ENCODE results near the gene CSGALNACT2.

Gene CSGALNACT2

DNA sequence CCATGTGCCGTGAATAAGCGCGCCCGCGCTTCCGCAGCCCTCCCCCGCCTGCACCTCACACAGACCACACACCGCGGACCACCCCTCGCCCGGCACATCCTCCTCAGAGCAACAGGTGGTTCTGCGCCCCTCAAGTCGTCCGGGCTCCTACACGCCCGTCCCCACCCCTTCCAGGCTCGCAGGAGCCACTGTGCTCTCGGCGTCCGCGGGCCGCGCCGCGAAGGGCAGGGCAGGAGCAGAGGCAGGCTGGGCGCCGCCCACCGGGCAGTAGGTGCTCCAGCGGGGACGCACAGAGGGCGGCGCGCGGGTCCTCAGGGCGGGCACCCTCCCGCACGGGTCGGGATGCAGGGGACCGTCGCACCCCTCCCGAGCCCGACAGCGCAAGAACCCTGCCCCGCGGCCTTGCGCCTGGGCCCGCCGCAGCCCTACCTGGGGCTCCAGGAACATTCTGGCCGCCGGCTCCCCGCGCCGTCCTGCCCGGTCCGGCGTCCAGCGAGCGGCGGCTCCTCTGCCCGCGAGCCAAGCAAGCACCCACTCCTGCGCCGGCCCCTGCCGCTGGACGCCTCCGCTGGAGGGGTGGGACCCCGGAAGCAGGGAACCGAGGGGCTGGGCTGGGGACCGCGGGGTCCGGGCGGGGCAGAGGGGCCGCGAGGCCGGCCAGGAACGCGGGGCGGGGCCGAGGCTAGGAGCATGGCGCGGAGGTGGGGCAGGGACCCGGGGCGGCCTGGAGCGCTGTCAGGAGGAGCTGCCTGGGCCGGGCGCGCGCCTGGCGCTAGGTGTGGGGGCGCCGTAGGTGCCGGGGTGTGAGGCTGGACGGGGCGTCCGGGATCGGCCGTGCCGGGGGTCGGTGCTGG, 91.2 kb downstream of the CSGALNACT2 start:
- no peak for DNase-seq (ENCODE audit: low spot score)

- DNase-seq (ENCODE audit: low spot score), result no peak
Measured at GRCh38 chr10:43230101-43230908, 92.1 kb downstream of the CSGALNACT2 start.

GRCh38 chr10:43230909-43231522, 92.8 kb downstream of the CSGALNACT2 start:
- no peak for DNase-seq (ENCODE audit: low spot score)

GRCh38 chr10:43231523-43232078, 93.4 kb downstream of the CSGALNACT2 start:
- DNase-seq (ENCODE audit: low spot score), result no peak

DNA sequence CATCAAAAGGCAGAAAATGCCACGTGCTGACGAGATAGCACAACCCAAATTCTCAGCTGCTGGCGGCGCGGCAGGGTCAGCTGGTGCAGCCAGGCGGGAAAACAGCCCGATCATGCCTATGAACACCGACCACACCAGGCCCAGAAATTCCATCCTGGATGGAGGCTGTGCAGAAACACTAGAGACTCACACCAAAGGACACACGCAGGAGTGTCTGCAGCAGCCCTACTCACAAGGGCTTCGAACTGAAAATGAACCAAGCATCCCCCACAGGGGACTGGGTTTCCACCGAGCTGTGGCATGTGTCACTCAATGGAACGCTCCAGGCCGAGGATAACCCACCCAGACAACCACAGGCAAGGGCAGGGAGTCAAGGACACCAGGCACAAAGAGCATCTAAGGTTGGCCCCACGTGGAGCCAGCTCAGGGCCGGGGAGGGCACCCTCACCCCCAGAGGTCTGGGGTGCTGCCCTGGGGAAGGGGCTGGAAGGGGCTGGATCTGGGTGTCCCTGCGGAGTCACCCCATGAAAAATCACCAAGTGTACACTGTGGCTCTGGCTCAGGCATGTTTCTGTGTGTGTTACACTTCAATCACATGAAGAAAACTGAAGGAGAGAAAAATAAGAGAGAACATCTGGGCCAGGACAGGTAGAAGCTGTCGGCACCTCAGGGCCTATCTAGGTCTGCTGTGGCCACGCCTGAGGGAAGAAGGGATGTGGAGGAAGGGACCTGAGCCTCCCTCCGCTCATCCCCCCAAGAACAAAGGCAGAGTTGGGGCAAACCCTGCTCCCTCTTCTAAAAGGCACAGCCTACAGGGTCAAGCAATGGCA, 95.6 kb downstream of the CSGALNACT2 start:
- DNase-seq (ENCODE audit: low spot score), result no peak

DNA sequence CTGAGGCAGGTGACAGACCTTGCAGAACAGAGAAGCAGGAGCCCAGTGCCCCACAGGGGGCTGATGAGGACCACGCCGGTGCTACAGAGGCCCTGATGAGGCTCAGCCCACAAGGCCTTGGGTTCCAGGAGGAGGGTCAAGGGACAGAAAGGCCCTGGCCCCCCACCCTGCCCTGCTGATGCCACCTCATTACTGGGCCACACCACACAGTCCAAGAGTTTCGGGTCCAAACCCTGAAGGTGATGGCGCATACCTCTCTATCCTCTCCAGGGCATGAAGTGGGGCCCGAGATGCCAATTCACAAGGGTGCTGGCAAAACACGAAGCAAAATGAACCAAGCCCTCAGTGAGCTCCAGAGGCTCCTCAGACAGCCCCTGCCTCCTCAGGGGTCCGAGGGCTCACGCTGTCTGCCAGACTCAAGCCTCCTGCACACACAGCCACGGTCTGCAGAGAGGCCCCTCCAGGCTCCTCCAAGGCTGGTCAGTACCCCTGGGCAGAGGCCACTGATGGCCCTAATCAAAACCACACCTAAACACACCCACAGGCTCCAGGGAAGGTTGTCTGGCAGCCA, 96.3 kb downstream of the CSGALNACT2 start:
- DNase-seq (ENCODE audit: low spot score), result no peak
